Glutamatergic neuron (in vitro differentiated cells): ENCODE measurements around the gene AKAP1. TPM values are rescaled to one million over a fixed set of nuclear protein-coding genes. Genes with fewer than 3 reads are reported as not detected.

Source experiments
- DNase-seq: peaks from one replicate; pipeline ENCODE4 v3.0.0; 2022
- H3K27ac Mint-ChIP-seq: one replicate; pipeline ENCODE4 v1.8.0; 2020; ENCODE audit warnings: mild to moderate bottlenecking, mixed read lengths, inconsistent platforms; ENCODE audit not compliant: unreplicated experiment
- H3K27me3 Mint-ChIP-seq: one replicate; pipeline ENCODE4 v1.8.0; 2020; ENCODE audit warnings: mild to moderate bottlenecking, moderate library complexity, mixed read lengths, inconsistent platforms; ENCODE audit not compliant: unreplicated experiment
- H3K36me3 Mint-ChIP-seq: one replicate; pipeline ENCODE4 v1.8.0; 2020; ENCODE audit warnings: mild to moderate bottlenecking, mixed read lengths, inconsistent platforms; ENCODE audit not compliant: unreplicated experiment
- H3K4me1 Mint-ChIP-seq: one replicate; pipeline ENCODE4 v1.8.0; 2020; ENCODE audit warnings: mild to moderate bottlenecking, low read depth, mixed read lengths, inconsistent platforms; ENCODE audit not compliant: unreplicated experiment
- H3K4me3 Mint-ChIP-seq: one replicate; pipeline ENCODE4 v1.8.0; 2020; ENCODE audit warnings: mild to moderate bottlenecking, mixed read lengths, inconsistent platforms; ENCODE audit not compliant: unreplicated experiment
- H3K9me3 Mint-ChIP-seq: one replicate; pipeline ENCODE4 v1.8.0; 2020; ENCODE audit warnings: mild to moderate bottlenecking, moderate library complexity, mixed read lengths, inconsistent platforms; ENCODE audit not compliant: unreplicated experiment
- total RNA-seq: library from RNA; stranded (reverse); fragmentation: NEBNext Ultra II Directional; extraction: Animal tissue kit (Norgen Biotek cat#: 25700); gene quantifications from one replicate; pipeline ENCODE4 v1.2.1, GENCODE V29; 2021; ENCODE audit not compliant: unreplicated experiment
- TF ChIP-seq, protein P1 (sequence below): fragments of 200-600 bp; sonication (generic); IDR thresholded peaks from one replicate; pipeline ENCODE4 v1.5.0; 2021; ENCODE audit not compliant: partially characterized antibody, unreplicated experiment

The AKAP1 gene
- total RNA-seq, 1 donor from 2014 or later: 35.6 TPM

DNA sequence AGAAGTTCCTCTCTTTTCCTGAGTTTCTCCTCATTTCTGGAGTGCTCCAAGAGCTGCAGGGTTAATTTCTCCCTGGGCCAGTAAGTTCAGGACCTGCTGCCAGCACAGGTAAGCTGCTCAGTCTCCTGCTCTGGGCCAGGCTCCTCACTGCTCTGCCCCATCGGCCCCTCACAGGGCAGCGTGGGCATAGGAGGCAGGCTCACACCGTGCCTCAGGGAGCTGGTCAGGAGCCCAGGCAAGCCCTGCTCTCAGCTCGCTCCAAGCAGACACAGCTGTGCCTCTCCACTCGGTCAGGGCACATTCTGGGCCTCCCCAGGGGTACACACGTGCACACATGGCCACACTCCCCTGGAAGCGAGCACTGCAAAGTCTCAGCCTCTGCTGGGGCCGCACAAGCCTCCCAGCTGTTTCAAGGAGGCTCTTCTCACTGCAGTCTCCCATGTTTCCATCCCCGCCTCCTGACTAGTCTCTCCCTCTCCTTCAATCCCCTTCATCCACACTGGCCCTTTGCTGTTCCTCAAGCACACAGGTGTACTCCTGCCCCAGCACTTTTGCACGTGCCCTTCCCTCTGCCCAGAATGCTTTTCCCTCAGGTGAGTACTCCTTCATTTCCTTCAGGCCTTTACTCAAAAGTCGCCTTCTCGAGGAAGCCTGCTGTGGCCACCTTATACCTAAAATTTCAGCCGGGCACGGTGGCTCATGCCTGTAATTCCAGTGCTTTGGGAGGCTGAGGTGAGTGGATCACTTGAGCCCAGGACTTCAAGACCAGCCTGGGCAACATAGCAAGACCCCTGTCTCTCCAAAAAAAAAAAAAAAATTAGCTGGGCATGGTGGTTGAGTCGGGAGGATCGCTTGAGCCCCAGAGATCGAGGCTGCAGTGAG lies 53.2 kb downstream of the AKAP1 start:
- Mint-ChIP-seq H3K36me3 (no peaks in the 10 kb centered on the region), H3K4me1 (peaks cover 16% of the 10 kb centered on the region), H3K27me3 (no peaks in the 10 kb centered on the region), H3K27ac (peak overlapping the region; percentile 31), H3K4me3 (no peak overlapping the region), H3K9me3 (no peaks in the 10 kb centered on the region)
- TF ChIP-seq, protein P1, sequence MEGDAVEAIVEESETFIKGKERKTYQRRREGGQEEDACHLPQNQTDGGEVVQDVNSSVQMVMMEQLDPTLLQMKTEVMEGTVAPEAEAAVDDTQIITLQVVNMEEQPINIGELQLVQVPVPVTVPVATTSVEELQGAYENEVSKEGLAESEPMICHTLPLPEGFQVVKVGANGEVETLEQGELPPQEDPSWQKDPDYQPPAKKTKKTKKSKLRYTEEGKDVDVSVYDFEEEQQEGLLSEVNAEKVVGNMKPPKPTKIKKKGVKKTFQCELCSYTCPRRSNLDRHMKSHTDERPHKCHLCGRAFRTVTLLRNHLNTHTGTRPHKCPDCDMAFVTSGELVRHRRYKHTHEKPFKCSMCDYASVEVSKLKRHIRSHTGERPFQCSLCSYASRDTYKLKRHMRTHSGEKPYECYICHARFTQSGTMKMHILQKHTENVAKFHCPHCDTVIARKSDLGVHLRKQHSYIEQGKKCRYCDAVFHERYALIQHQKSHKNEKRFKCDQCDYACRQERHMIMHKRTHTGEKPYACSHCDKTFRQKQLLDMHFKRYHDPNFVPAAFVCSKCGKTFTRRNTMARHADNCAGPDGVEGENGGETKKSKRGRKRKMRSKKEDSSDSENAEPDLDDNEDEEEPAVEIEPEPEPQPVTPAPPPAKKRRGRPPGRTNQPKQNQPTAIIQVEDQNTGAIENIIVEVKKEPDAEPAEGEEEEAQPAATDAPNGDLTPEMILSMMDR: no peak
- no peak for DNase-seq

DNA sequence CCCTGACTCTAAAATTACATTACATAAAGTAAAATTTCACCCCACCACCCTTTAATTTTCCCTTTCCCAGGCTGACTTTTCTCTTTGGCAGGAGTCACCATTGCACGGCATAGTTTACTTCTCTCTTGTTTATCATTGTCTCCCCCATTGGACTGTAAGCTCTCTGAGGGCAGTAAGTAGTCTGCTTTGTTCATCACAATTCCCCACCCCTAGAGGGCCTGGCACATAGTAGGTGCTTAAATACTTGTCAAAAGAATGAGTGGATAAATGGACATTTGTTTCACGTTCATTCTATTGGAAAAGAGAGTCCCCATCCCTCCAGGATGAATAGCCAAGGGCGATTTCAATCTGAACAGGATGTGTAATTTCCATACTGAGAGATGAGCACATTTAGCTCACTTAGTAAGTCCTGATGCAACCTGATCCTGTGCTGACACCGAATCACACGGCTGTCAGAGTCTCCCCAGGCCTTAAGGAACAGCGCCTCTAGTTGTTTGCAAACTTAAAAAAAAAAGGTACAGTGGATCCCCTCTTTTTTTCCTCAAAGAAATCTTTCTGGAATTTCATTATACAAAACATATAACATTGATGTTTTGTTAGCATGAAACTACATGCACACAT lies 54.0 kb downstream of the AKAP1 start:
- TF ChIP-seq, protein P1: no peak
- no peaks in the 10 kb centered on the region for H3K27me3 Mint-ChIP-seq
- no peak for DNase-seq
- no peak overlapping the region for H3K4me3 Mint-ChIP-seq
- no peaks in the 10 kb centered on the region for H3K9me3 Mint-ChIP-seq
- no peaks in the 10 kb centered on the region for H3K36me3 Mint-ChIP-seq
- H3K4me1 Mint-ChIP-seq: peaks cover 13% of the 10 kb centered on the region
- H3K27ac Mint-ChIP-seq: peak overlapping the region; percentile 83

DNA sequence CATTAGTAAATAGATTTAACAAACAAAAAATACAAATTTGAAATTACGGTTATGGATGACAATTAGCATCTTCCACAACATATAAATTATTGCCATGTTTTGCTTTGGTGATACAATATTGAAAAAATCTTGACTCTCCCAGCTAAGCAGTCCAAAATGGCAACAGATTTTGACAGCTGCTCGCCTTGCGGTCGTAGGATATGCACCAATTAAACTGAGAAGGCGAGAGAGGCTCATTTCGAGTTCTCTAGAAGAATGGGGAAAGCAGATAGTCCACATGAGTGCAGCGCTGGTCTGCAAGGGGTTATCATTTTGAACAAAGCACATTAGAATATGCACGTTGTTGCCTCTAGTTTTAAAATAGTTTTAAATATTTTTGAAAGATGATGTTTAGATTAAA lies 55.3 kb downstream of the AKAP1 start:
- no peaks in the 10 kb centered on the region for H3K36me3 Mint-ChIP-seq
- no peak for DNase-seq
- no peaks in the 10 kb centered on the region for H3K27me3 Mint-ChIP-seq
- TF ChIP-seq, protein P1: no peak
- no peak overlapping the region for H3K4me3 Mint-ChIP-seq
- peaks cover 16% of the 10 kb centered on the region for H3K4me1 Mint-ChIP-seq
- no peak overlapping the region for H3K27ac Mint-ChIP-seq
- H3K9me3 Mint-ChIP-seq: no peaks in the 10 kb centered on the region

DNA sequence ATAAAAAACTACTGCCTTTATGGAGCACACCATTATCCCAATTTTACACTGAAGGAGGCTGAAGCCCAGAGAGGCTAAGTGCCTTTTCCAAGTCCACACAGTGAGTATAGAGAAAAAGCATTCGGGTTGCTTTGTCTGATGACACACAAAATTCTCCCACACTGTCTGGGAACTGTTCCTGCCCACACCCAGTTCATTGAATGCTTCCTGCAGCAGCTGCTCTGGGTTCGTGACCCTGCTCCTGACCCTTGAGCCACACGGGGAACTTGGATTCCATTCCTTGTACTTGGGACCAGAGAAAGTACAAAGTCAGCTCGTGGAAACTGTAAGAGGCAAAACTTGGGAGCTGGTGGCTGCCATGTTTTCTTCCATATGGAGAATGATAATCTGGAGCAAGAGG lies 57.9 kb downstream of the AKAP1 start:
- Mint-ChIP-seq H3K4me3 (no peak overlapping the region), H3K36me3 (no peaks in the 10 kb centered on the region), H3K27ac (no peak overlapping the region), H3K4me1 (peaks cover 8% of the 10 kb centered on the region), H3K9me3 (no peaks in the 10 kb centered on the region), H3K27me3 (no peaks in the 10 kb centered on the region)
- no peak for DNase-seq
- TF ChIP-seq, protein P1: no peak

DNA sequence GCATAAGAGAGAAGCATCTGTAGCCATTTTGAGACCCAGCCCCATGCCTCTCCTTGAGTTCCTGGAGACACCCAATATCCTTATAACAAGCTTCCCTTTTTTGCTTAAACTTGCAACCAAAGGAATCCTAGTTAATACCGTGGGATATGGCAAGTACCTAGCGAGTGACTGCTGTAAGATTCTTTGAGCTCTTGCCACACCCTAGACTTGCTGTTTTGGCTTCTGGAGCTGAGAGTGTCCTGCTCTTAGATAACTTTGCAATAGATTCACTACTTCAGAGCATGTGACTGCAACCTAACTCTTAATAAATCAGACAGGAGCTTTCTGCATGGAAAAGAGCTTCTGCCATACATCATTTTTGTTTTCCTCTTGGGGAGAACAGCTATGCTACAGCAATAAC lies 58.3 kb downstream of the AKAP1 start:
- Mint-ChIP-seq H3K27ac (no peak overlapping the region), H3K36me3 (no peaks in the 10 kb centered on the region), H3K9me3 (no peaks in the 10 kb centered on the region), H3K4me3 (no peak overlapping the region), H3K27me3 (no peaks in the 10 kb centered on the region), H3K4me1 (peaks cover 8% of the 10 kb centered on the region)
- TF ChIP-seq, protein P1: no peak
- no peak for DNase-seq
